BJ (cell line): Measurements from ENCODE around the gene MRPL46. TPM values are rescaled to one million over a fixed set of nuclear protein-coding genes. Genes with fewer than 3 reads are reported as not detected.

Source experiments
- CTCF ChIA-PET: fragments of 350-600 bp; formaldehyde crosslinking; extraction: SDS; loops from one replicate; lab custom pipeline; 2021; ENCODE audit warnings: antibody characterized with exemption, inconsistent platforms; lab: Yijun Ruan, JAX
- POLR2A ChIA-PET: fragments of 300-600 bp; sonication (Branson Sonifier 250); formaldehyde crosslinking; extraction: SDS; loops from one replicate; lab custom pipeline; 2021; ENCODE audit warnings: antibody characterized with exemption; lab: Charles Lee
- DNase-seq: peaks from one replicate; pipeline ENCODE4 v3.0.0-alpha.2; 2011; ENCODE audit warnings: low read depth
- H3K27me3 ChIP-seq: 2 replicates; pipeline ENCODE4 v1.6.0; 2011; ENCODE audit warnings: low read length; ENCODE audit not compliant: control insufficient read depth, insufficient read depth
- H3K36me3 ChIP-seq: 2 replicates; pipeline ENCODE4 v1.5.1; 2011; ENCODE audit warnings: low read length; ENCODE audit not compliant: control insufficient read depth, insufficient read depth
- H3K4me3 ChIP-seq: 2 replicates; pipeline ENCODE4 v1.5.1; 2011; ENCODE audit warnings: low read depth, mild to moderate bottlenecking, control low read depth, low read length
- polyA plus RNA-seq: library from polyadenylated mRNA; depleted of rRNA; stranded (reverse); fragments of >200 nt; gene quantifications from 2 replicates; pipeline ENCODE4 v1.2.3, GENCODE V29; 2011
- TF ChIP-seq, protein P1 (sequence below): IDR thresholded peaks from 2 replicates; pipeline ENCODE4 v1.5.1; 2011; ENCODE audit warnings: low read depth, mild to moderate bottlenecking, control low read depth, inconsistent platforms, low read length, moderate library complexity; ENCODE audit not compliant: insufficient read depth

Gene MRPL46
- polyA plus RNA-seq, 1 experiment = 18.4 TPM

DNA sequence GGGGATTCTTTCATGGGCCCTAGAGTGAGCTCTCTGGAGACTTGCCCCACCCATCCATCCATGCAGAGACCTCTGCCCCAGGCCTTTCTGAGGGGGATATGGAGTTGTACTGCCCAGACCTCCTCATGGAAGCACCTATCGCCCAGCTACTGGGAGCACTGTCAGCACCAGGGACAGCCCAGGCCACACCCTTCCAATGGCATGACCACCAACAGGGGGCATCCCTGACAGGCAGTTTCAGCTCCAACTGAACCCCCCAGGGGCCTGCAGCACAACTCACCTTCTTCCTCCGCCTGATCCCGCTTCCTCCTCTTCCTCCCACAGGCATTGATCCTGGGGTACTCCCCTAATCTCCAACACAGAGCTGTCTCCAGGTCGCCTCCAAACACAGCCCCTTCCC lies 22.1 kb upstream of the MRPL46 start:
- Histone ChIP-seq H3K36me3 (no peaks in the 10 kb centered on the region), H3K4me3 (no peak overlapping the region), H3K27me3 (no peaks in the 10 kb centered on the region)
- TF ChIP-seq, protein P1, sequence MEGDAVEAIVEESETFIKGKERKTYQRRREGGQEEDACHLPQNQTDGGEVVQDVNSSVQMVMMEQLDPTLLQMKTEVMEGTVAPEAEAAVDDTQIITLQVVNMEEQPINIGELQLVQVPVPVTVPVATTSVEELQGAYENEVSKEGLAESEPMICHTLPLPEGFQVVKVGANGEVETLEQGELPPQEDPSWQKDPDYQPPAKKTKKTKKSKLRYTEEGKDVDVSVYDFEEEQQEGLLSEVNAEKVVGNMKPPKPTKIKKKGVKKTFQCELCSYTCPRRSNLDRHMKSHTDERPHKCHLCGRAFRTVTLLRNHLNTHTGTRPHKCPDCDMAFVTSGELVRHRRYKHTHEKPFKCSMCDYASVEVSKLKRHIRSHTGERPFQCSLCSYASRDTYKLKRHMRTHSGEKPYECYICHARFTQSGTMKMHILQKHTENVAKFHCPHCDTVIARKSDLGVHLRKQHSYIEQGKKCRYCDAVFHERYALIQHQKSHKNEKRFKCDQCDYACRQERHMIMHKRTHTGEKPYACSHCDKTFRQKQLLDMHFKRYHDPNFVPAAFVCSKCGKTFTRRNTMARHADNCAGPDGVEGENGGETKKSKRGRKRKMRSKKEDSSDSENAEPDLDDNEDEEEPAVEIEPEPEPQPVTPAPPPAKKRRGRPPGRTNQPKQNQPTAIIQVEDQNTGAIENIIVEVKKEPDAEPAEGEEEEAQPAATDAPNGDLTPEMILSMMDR = no peak
- DNase-seq = no peak
- POLR2A ChIA-PET = no interaction called here
- CTCF ChIA-PET = interaction anchor here (1.2 to 1.4 kb wide), 4 partner anchors 9 to 168 kb away, joined by 3 to 4 read pairs (median 3); no protein-coding TSS in a partner anchor

DNA sequence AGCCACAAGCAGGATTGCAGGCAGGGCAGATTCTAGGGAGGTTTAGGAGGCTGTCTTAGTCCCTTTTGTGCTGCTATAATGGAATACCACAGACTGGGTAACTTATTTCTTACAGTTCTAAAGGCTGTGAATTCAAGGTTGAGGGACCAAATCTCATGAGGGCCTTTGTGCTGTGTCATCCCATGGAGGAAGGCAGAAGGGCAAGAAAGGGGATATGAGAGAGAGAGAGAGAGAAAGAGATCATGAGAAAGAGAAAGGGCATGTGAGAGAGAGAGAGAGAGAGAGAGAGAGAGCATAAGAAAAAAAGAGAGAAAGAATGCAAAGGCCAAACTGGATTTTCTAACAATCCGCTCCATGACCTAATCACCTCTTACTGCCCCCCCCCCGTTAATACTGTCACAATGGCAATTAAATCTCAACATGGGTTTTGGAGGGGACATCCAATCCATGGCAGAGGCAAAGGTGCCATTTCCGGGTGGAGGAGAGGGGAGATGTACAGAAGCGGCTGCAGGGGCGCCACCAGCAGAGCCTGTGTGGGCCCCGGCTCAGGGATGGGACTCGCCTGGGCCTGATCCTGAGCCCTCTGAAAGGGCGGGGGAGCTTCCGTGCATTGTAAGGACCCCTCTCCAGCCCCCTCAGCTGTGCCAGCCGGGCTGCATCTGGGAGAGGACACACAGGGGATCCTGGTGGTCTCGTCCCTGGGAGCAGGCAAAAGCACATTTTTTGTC lies 20.8 kb upstream of the MRPL46 start:
- Histone ChIP-seq H3K27me3 (no peaks in the 10 kb centered on the region), H3K4me3 (no peak overlapping the region), H3K36me3 (no peaks in the 10 kb centered on the region)
- POLR2A ChIA-PET = no interaction called here
- CTCF ChIA-PET = no interaction called here
- no peak for DNase-seq
- TF ChIP-seq, protein P1 = no peak

DNA sequence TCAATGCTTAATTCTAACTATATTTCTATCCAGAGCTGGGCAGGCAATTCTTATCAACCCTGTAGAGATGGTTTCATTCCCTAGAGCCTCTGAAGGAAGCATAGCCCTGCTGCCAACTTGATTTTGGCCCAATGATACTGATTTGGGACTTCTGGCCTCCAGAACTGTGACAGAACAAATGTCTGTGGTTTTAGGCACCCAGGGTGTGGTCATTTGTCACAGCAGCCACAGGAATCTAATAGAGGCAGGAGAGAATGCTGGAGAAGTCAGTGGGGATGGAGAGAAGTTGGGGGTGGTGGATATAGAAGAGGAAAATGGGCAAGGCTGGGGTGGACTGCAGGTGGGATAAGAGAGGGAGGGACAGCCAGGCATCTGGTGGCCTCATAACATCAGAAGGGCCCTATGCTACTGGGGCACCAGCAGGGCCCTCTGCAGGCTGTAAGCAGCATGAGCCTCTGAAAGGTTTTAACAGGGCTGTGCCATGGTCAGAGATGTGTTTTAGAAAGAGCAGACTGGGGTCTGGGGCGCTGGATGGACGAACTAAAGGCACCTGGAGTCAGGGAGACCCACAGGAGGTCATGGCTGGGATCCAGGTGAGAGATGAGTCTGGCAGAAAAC lies 20.1 kb upstream of the MRPL46 start:
- CTCF ChIA-PET = no interaction called here
- H3K4me3 ChIP-seq = no peak overlapping the region

DNA sequence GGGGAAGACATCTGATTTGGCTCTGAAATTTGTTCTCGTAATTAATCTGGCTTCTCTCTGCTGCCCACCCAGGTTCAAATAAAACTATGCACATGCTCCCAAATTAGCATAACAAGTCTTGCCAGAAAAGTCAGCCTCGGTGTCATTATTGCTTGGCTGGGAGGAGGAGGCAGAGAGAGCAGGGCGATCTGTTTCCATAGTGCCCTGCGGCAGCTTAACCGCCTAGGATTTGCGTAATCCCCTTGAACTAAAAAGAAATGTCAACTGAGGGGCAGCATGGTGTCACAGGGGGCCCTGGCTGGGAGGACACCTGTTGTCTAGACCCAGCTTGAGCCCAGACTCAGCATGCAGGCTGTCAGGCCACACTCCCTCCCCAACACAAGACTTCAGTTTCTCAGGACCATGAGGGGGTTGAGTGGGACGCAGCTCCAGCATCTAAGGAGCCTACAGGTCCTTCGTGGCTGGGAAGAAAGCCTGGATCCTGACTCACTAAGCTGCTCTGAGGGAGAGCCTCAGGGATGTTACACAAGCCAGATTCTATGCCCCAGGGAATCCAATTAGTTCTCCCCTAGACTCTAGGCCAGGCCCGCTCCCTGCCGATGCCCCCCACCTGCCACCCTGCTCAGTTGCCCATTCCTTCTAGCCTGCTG lies 17.6 kb upstream of the MRPL46 start:
- TF ChIP-seq, protein P1 = no peak
- DNase-seq = no peak
- ChIA-PET POLR2A (no interaction called here), CTCF (no interaction called here)
- Histone ChIP-seq H3K36me3 (no peaks in the 10 kb centered on the region), H3K27me3 (no peaks in the 10 kb centered on the region), H3K4me3 (no peak overlapping the region)

More for the DNA sequence above, 20.1 kb upstream of the MRPL46 start:
- DNase-seq = no peak
- H3K27me3 ChIP-seq = no peaks in the 10 kb centered on the region
- TF ChIP-seq, protein P1 = no peak
- POLR2A ChIA-PET = no interaction called here
- no peaks in the 10 kb centered on the region for H3K36me3 ChIP-seq

DNA sequence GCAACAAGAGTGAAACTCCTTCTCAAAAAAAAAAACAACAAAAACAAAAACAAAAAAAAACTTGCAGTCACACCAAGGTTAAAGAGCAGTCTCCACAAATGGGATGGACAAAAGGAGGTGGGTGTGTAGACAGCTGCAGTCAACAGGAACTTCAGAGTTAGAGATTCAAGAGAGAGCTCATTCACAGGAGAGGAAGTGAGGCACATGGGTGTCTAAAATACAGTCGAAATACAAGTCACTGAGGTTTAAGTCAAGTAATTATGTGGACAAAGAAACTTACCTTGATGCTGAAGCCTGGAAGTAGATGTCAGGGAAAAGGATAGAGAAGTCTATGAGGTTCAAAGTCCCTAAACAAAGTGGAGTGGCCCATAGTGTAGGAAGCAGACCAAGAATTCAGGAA lies 15.1 kb upstream of the MRPL46 start:
- TF ChIP-seq, protein P1 = no peak
- DNase-seq = no peak
- H3K27me3 ChIP-seq = no peaks in the 10 kb centered on the region
- POLR2A ChIA-PET = no interaction called here
- CTCF ChIA-PET = no interaction called here
- no peak overlapping the region for H3K4me3 ChIP-seq
- H3K36me3 ChIP-seq = peaks cover 4% of the 10 kb centered on the region
